HAP-1 (cell line): ENCODE data around the gene DBH.

Experiments
- DNase-seq, 2 experiments: peaks; one replicate each; pipeline ENCODE4 v3.0.0-alpha.2; 2016 to 2020; ENCODE audit warnings: low spot score in 2 of 2
- H3K27me3 ChIP-seq: fragments of 250-450 bp; sonication (Bioruptor Pico); 2 replicates; pipeline ENCODE4 v1.5.1; 2020; ENCODE audit warnings: low read depth, mild to moderate bottlenecking, moderate library complexity
- H3K36me3 ChIP-seq: fragments of 250-450 bp; sonication (Bioruptor Pico); replicated peaks from 2 replicates; pipeline ENCODE4 v1.5.1; 2020; ENCODE audit warnings: mild to moderate bottlenecking
- H3K4me1 ChIP-seq: fragments of 250-450 bp; sonication (Bioruptor Pico); 2 replicates; pipeline ENCODE4 v1.5.1; 2020; ENCODE audit warnings: mild to moderate bottlenecking
- H3K4me3 ChIP-seq: fragments of 250-450 bp; sonication (Bioruptor Pico); 2 replicates; pipeline ENCODE4 v1.5.1; 2020; ENCODE audit warnings: mild to moderate bottlenecking, moderate library complexity
- H3K9me3 ChIP-seq: fragments of 250-450 bp; sonication (Bioruptor Pico); 2 replicates; pipeline ENCODE4 v1.5.1; 2020; ENCODE audit warnings: mild to moderate bottlenecking, moderate library complexity
- in situ Hi-C: fragments of 300-500 bp; cut with MboI; formaldehyde crosslinking; loops from 3 replicates; pipeline ENCODE4 v1.14.3; 2020; ENCODE audit warnings: low sequenced_read_pairs, inconsistent platforms, mixed read lengths

DBH gene

GRCh38 chr9:133608889-133609288, 27.3 kb upstream of the DBH start:
- Histone ChIP-seq H3K36me3 (no peaks in the 10 kb centered on the region), H3K4me3 (no peak overlapping the region), H3K27me3 (peaks cover 58% of the 10 kb centered on the region), H3K9me3 (no peaks in the 10 kb centered on the region), H3K4me1 (no peaks in the 10 kb centered on the region)
- DNase-seq = no peak
- in situ Hi-C loops = no loop called here

DNA sequence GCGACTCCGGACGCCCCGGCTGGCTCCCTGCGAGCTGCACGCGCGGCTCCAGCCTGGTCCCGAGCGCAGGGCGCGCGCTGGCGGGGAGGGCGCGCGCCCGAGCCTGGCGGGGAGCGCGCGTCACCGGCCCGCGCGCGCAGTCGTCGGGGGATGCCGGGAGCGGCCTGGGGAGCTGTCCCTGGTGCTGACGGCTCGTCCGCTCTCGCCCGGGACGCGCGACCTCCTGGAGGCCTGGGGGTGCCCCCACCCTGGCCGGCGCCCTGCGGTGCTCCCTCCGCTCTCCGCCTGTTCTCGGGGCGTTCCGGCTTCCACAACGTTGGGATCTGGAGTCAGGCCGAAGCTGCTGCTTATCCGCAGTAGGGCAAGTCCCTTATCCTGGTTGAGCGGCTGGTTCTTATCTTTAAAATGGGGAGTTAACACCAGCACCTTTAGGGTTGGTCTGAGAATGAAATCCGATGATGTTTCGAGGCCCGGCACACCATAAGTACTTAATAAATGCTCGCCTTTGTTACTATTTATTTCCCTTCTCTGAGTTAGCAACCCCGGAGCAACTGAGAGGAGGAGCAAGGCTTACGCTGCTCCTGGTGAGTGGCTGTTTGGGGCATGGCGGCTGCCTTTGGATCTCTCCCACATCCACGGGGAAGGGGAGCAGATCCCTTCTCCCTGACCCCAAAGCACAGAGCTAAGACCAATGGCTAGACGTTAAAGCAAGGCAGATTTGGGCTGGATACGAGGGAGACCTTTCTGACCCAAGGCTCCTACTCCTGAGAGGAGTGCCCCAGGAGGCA, 26.7 kb upstream of the DBH start, which contains the start of gene FAM163B:
Gene FAM163B, minus strand, starts transcription at position 79 of the 788 bp plus-strand sequence. CDS start 29,166 bp downstream, outside the sequence.
- in situ Hi-C loops = no loop called here
- DNase-seq = peak in 1 of 2 experiments; percentile 69
- no peaks in the 10 kb centered on the region for H3K36me3 ChIP-seq
- H3K4me1 ChIP-seq = no peaks in the 10 kb centered on the region
- H3K4me3 ChIP-seq = no peak within 1 kb of the TSS
- H3K9me3 ChIP-seq = no peaks in the 10 kb centered on the region
- peaks cover 57% of the 10 kb centered on the region for H3K27me3 ChIP-seq

- no peak for DNase-seq
- H3K9me3 ChIP-seq = no peaks in the 10 kb centered on the region
- in situ Hi-C loops = no loop called here
- no peaks in the 10 kb centered on the region for H3K36me3 ChIP-seq
- H3K4me3 ChIP-seq = no peak overlapping the region
- peaks cover 53% of the 10 kb centered on the region for H3K27me3 ChIP-seq
- no peaks in the 10 kb centered on the region for H3K4me1 ChIP-seq
Measured at GRCh38 chr9:133610845-133611244, 25.3 kb upstream of the DBH start.

GRCh38 chr9:133612051-133612450, 24.1 kb upstream of the DBH start:
- Histone ChIP-seq H3K4me1 (no peaks in the 10 kb centered on the region), H3K4me3 (no peak overlapping the region), H3K36me3 (no peaks in the 10 kb centered on the region), H3K27me3 (peaks cover 48% of the 10 kb centered on the region), H3K9me3 (no peaks in the 10 kb centered on the region)
- DNase-seq = no peak
- in situ Hi-C loops = no loop called here

GRCh38 chr9:133612816-133613215, 23.3 kb upstream of the DBH start:
- no peaks in the 10 kb centered on the region for H3K9me3 ChIP-seq
- peaks cover 43% of the 10 kb centered on the region for H3K27me3 ChIP-seq
- no peak for DNase-seq
- H3K4me1 ChIP-seq = no peaks in the 10 kb centered on the region
- H3K36me3 ChIP-seq = no peaks in the 10 kb centered on the region
- in situ Hi-C loops = no loop called here
- no peak overlapping the region for H3K4me3 ChIP-seq

DNA sequence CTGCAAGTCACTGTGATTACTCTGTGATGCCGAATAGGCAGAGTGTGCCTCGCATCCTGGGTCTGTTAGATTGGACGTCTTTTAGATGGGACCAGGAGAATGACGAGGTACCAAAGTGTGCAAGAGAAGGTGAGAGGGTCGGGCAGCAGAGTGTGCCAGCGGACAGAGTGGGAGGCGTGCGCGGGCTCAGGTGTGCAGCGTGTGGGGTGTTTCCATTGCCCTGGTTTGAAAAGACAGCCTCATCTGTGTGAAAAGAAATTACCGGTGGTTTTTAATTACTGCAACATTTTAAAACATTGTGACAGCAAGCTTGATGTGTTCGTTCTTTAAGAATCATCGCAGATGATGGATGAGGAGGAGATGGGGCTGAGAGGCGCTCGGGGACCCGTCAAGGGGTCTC, 22.7 kb upstream of the DBH start:
- Histone ChIP-seq H3K4me3 (no peak overlapping the region), H3K9me3 (no peaks in the 10 kb centered on the region), H3K36me3 (no peaks in the 10 kb centered on the region), H3K27me3 (peaks cover 39% of the 10 kb centered on the region), H3K4me1 (no peaks in the 10 kb centered on the region)
- in situ Hi-C loops = no loop called here
- no peak for DNase-seq

DNA sequence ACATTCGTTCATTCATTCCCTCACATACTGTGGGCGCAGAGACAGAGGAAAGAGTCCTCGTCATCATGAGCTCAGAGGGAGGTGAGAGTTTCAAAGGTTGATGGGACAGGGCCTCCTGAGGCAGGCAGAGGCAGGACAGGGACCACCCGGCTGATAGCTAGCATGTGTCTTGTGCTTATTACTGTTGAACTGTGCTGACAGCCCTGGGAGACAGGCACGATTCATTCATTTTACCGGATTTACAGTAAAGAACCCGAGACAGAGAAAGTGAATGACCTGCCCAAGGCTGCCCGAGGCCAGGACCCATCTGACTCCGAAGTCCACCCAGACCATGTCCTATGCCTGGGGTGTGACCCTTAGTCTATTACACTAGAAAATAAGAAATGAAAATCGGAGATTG, 22.1 kb upstream of the DBH start:
- no peak for DNase-seq
- Histone ChIP-seq H3K27me3 (peaks cover 37% of the 10 kb centered on the region), H3K9me3 (no peaks in the 10 kb centered on the region), H3K4me3 (no peak overlapping the region), H3K36me3 (no peaks in the 10 kb centered on the region), H3K4me1 (no peaks in the 10 kb centered on the region)
- in situ Hi-C loops = no loop called here

- H3K9me3 ChIP-seq = no peaks in the 10 kb centered on the region
- no peak for DNase-seq
- H3K4me1 ChIP-seq = no peaks in the 10 kb centered on the region
- H3K4me3 ChIP-seq = no peak overlapping the region
- H3K36me3 ChIP-seq = no peaks in the 10 kb centered on the region
- in situ Hi-C loops = no loop called here
- H3K27me3 ChIP-seq = peaks cover 39% of the 10 kb centered on the region
Measured at GRCh38 chr9:133614678-133615077, 21.5 kb upstream of the DBH start.

- no peaks in the 10 kb centered on the region for H3K36me3 ChIP-seq
- no peak overlapping the region for H3K4me3 ChIP-seq
- in situ Hi-C loops = no loop called here
- no peaks in the 10 kb centered on the region for H3K4me1 ChIP-seq
- DNase-seq = no peak
- no peaks in the 10 kb centered on the region for H3K9me3 ChIP-seq
- H3K27me3 ChIP-seq = peaks cover 39% of the 10 kb centered on the region
Measured at GRCh38 chr9:133615186-133615585, 21.0 kb upstream of the DBH start.

- peaks cover 42% of the 10 kb centered on the region for H3K27me3 ChIP-seq
- no peaks in the 10 kb centered on the region for H3K36me3 ChIP-seq
- no peak for DNase-seq
- H3K9me3 ChIP-seq = no peaks in the 10 kb centered on the region
- H3K4me1 ChIP-seq = no peaks in the 10 kb centered on the region
- H3K4me3 ChIP-seq = no peak overlapping the region
- in situ Hi-C loops = no loop called here
Measured at GRCh38 chr9:133615606-133616188, 20.5 kb upstream of the DBH start.

GRCh38 chr9:133616643-133617405, 19.3 kb upstream of the DBH start:
- no peak for DNase-seq
- Histone ChIP-seq H3K9me3 (no peaks in the 10 kb centered on the region), H3K4me3 (no peak overlapping the region), H3K27me3 (peaks cover 46% of the 10 kb centered on the region), H3K36me3 (no peaks in the 10 kb centered on the region), H3K4me1 (no peaks in the 10 kb centered on the region)
- in situ Hi-C loops = no loop called here

DNA sequence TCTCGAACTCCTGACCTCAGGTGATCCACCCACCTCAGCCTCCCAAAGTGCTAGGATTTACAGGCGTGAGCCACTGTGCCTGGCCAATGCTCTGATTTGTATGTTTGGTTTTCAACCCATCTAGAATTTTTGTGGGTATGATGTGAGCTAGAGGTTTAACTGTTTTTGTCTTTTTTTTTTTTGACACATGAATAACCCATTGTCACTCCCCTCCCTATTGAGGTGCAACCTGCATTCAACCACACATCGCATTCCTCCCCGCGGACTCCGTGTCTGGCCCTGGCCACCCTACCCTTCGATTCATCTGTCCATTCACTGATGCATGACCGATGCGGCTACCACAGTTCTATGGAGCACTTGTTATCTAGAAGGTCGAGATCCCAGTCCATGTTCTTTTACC, 17.4 kb upstream of the DBH start:
- no peaks in the 10 kb centered on the region for H3K36me3 ChIP-seq
- no peaks in the 10 kb centered on the region for H3K4me1 ChIP-seq
- in situ Hi-C loops = no loop called here
- H3K9me3 ChIP-seq = no peaks in the 10 kb centered on the region
- no peak overlapping the region for H3K4me3 ChIP-seq
- DNase-seq = no peak
- peaks cover 47% of the 10 kb centered on the region for H3K27me3 ChIP-seq

GRCh38 chr9:133619791-133620190, 16.4 kb upstream of the DBH start:
- no peaks in the 10 kb centered on the region for H3K4me1 ChIP-seq
- in situ Hi-C loops = no loop called here
- no peaks in the 10 kb centered on the region for H3K36me3 ChIP-seq
- H3K9me3 ChIP-seq = no peaks in the 10 kb centered on the region
- peaks cover 41% of the 10 kb centered on the region for H3K27me3 ChIP-seq
- no peak overlapping the region for H3K4me3 ChIP-seq
- DNase-seq = no peak

DNA sequence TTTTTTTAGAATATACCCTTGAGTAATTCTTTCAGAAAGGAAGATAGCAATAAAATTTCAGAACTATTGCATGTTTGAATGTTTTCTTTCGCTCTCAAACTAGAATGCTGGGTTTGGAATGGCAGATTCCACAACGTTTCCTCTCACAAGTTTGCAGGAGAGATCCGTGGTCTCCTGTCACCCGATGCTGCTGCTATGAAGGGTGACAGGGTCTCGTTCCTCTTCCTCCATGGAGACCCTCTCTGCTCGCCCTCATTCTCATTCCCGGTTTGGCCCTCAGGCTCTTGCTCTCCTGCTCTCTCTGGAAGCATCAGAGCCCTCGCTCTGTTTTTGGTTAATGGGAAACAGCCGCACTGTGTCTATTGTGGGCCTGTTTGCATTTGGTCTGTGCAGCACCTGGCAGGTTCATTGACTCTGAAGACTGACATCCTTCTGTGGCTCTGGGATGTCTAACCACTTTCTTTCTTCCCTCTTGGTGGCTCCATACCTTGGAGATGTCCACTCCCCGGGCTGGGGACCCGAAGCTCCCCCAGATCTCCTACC, 14.4 kb upstream of the DBH start:
- Histone ChIP-seq H3K36me3 (no peaks in the 10 kb centered on the region), H3K4me1 (no peaks in the 10 kb centered on the region), H3K9me3 (no peaks in the 10 kb centered on the region), H3K4me3 (no peak overlapping the region), H3K27me3 (peaks cover 34% of the 10 kb centered on the region)
- DNase-seq = no peak
- in situ Hi-C loops = no loop called here
